Tibial nerve (tissue), 4 donors: ENCODE measurements around the gene GIMAP2. TPM values are rescaled to one million over a fixed set of nuclear protein-coding genes. Genes with fewer than 3 reads are reported as not detected.
"Not testable (repeated sequence)": the region's sequence is repeated elsewhere in the genome, so short reads cannot be mapped to it uniquely, and the experiment has no call there.

Experiments used
- DNase-seq, 2 donors: peaks; one replicate each; pipeline ENCODE4 v3.0.0-alpha.2; 2019; ENCODE audit warnings: low spot score in 2 of 2
- H3K27ac ChIP-seq, 4 donors: fragments of 200-600 bp; sonication (generic) in 3 of 4; one replicate each; pipeline ENCODE4 v1.5.1; 2017 to 2019; ENCODE audit warnings: mild to moderate bottlenecking in 1 of 4
- H3K27me3 ChIP-seq, 2 donors: fragments of 200-600 bp; sonication (generic) in 1 of 2; one replicate each; pipeline versions ENCODE4 v1.5.1 to v1.6.0; 2017 to 2019
- H3K36me3 ChIP-seq, 3 donors: fragments of 200-600 bp; sonication (generic); one replicate each; pipeline ENCODE4 v1.5.1; 2018 to 2019
- H3K4me1 ChIP-seq, 4 donors: fragments of 200-600 bp; sonication (generic) in 3 of 4; one replicate each; pipeline ENCODE4 v1.5.1; 2017 to 2019
- H3K4me3 ChIP-seq, 4 donors: fragments of 200-600 bp; sonication (generic) in 3 of 4; one replicate each; pipeline ENCODE4 v1.5.1; 2017 to 2019; ENCODE audit warnings: mild to moderate bottlenecking in 1 of 4, moderate library complexity in 1 of 4
- H3K9me3 ChIP-seq, 4 donors: fragments of 200-600 bp; sonication (generic) in 3 of 4; one replicate each; pipeline ENCODE4 v1.5.1; 2017 to 2019
- EP300 ChIP-seq, 2 donors: sonication (generic); formaldehyde crosslinking; IDR thresholded peaks; one replicate each; pipeline ENCODE4 v1.6.1; 2017; ENCODE audit warnings: antibody characterized with exemption in 2 of 2, mild to moderate bottlenecking in 1 of 2
- POLR2A ChIP-seq, 2 donors: fragments of 450-650 bp; IDR thresholded peaks; one replicate each; pipeline ENCODE4 v1.6.1; 2017; ENCODE audit warnings: antibody characterized with exemption in 2 of 2, mild to moderate bottlenecking in 2 of 2, moderate library complexity in 2 of 2
- WGBS, 2 donors: methylation state at CpG; one replicate each; pipeline ENCODE4 v1.1.5; 2018; 5-methylcytosine and 5-hydroxymethylcytosine counted together
- total RNA-seq, 4 donors: library from RNA; depleted of rRNA; stranded (reverse); fragments of >200 nt; gene quantifications; one replicate each; pipeline ENCODE4 v1.1.0, GENCODE V29; 2016
- TF ChIP-seq, protein P1 (sequence below), 5 experiments: fragments of 200-600 bp in 3 of 5; fragments of 450-650 bp in 2 of 5; sonication (generic) in 3 of 5; IDR thresholded peaks; one replicate each; pipeline ENCODE4 v1.5.1; 2016 to 2019; ENCODE audit warnings: antibody characterized with exemption in 5 of 5, mild to moderate bottlenecking in 3 of 5, moderate library complexity in 2 of 5

GIMAP2 gene
- total RNA-seq, 4 donors from 2014 or later, result 6.3 to 22.0 (median 7.8) TPM

DNA sequence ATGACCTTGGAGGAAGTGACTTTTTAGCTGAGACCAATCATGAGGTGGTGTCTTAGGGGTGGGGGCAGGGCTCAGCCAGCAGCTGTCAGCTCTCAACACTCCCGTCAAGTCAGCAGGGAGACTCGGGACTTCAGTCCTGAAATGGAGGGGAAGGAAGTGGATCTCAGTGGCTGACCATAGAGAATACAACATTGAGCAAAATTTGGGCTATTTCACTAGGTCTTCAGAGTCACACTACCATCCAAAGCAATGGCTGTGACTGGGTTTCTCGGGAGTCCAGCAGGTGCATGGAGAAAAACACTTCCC, 36.5 kb upstream of the GIMAP2 start:
- no peaks in the 10 kb centered on the region for H3K9me3 ChIP-seq
- no peaks in the 10 kb centered on the region for H3K36me3 ChIP-seq
- no peaks in the 10 kb centered on the region for H3K4me1 ChIP-seq
- no peak overlapping the region for H3K4me3 ChIP-seq
- 41 to 55% methylated on average over 3 of the region's 3 CpGs for WGBS, 2 donors
- no peak for DNase-seq
- no peaks in the 10 kb centered on the region for H3K27me3 ChIP-seq
- no peak overlapping the region for H3K27ac ChIP-seq
- TF ChIP-seq EP300 (IDR thresholded peaks at IDR 0.05) (no peak), POLR2A (IDR thresholded peaks at IDR 0.05) (no peak)
- TF ChIP-seq, protein P1, sequence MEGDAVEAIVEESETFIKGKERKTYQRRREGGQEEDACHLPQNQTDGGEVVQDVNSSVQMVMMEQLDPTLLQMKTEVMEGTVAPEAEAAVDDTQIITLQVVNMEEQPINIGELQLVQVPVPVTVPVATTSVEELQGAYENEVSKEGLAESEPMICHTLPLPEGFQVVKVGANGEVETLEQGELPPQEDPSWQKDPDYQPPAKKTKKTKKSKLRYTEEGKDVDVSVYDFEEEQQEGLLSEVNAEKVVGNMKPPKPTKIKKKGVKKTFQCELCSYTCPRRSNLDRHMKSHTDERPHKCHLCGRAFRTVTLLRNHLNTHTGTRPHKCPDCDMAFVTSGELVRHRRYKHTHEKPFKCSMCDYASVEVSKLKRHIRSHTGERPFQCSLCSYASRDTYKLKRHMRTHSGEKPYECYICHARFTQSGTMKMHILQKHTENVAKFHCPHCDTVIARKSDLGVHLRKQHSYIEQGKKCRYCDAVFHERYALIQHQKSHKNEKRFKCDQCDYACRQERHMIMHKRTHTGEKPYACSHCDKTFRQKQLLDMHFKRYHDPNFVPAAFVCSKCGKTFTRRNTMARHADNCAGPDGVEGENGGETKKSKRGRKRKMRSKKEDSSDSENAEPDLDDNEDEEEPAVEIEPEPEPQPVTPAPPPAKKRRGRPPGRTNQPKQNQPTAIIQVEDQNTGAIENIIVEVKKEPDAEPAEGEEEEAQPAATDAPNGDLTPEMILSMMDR (IDR thresholded peaks at IDR 0.05), result no peak

DNA sequence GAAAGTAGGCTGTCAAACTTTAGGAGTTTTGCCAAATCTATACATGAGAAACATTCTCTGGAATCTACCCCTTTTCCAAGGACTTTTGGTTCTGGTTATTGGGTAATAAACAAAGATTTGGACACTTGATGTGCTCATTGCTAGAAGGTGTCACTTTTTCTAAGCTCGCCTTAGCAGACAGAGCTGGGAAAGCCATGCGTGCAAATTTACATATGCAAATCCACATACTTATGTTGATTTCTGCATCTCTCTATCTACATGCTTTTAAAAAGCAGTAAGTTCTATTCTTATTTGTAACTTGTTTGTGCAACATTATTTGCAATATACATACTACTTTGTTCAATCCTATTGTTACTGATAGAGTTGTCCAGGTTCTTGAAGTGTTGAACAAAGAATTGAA, 30.8 kb upstream of the GIMAP2 start:
- no peak for DNase-seq
- no peak overlapping the region for H3K4me3 ChIP-seq
- H3K27ac ChIP-seq, result no peak overlapping the region
- peaks cover 0 to 9% (median 0%) of the 10 kb centered on the region in 4 donors for H3K9me3 ChIP-seq
- H3K36me3 ChIP-seq, result no peaks in the 10 kb centered on the region
- H3K4me1 ChIP-seq, result no peaks in the 10 kb centered on the region
- 74 to 80% methylated on average over 2 of the region's 2 CpGs for WGBS, 2 donors
- TF ChIP-seq POLR2A (IDR thresholded peaks at IDR 0.05), result no peak
- TF ChIP-seq EP300 (IDR thresholded peaks at IDR 0.05), result no peak
- TF ChIP-seq, protein P1 (IDR thresholded peaks at IDR 0.05), result no peak
- no peaks in the 10 kb centered on the region for H3K27me3 ChIP-seq

DNA sequence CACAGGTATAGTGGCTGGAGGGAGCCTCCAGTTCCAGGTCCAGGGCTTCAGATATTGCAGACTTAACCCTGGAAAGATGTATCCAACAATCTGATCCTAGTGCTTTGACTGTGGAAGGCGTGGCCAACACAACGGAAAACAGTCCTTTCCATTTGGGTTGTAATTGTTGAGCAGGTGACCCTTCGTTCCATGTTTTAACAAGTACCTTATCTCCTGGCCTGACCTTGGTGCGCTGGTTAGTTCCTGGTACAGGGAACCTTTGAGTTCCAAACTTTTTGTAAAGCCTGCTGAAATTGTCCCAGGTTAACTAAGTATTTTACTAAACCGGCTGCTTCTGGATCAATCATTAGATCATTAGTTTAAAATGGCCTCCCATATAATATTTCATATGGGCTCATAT, 29.5 kb upstream of the GIMAP2 start:
- WGBS, 2 donors, result 85 to 89% methylated on average over 5 of the region's 5 CpGs
- no peaks in the 10 kb centered on the region for H3K27me3 ChIP-seq
- no peak overlapping the region for H3K27ac ChIP-seq

DNA sequence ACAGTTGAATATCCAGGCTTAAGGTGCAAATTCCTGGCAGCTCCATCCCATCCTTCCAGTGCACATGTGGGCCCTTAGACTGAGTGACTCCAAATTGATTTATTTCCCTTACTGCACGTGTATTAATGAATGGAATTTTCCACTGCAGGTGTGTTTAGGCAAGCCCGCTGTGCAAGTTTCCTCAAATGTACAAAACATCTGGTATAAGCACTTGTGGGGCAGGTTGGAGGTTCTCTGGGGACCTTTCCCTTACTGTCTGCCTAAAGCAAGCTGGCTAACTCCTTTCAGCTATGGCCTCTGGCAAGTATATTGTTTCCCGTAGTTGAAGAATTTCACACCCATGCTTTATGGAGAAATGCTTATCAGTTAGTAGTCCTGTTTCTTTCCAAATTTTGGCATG, 28.0 kb upstream of the GIMAP2 start:
- Histone ChIP-seq H3K36me3 (no peaks in the 10 kb centered on the region), H3K9me3 (peaks cover 0 to 9% (median 0%) of the 10 kb centered on the region in 4 donors), H3K4me3 (no peak overlapping the region), H3K27me3 (no peaks in the 10 kb centered on the region), H3K27ac (no peak overlapping the region), H3K4me1 (no peaks in the 10 kb centered on the region)
- TF ChIP-seq EP300 (IDR thresholded peaks at IDR 0.05) (no peak), POLR2A (IDR thresholded peaks at IDR 0.05) (no peak)
- TF ChIP-seq, protein P1 (IDR thresholded peaks at IDR 0.05), result no peak
- 61 to 68% methylated on average over 3 of the region's 3 CpGs for WGBS, 2 donors
- no peak for DNase-seq

More for the DNA sequence above, 29.5 kb upstream of the GIMAP2 start:
- Histone ChIP-seq H3K36me3 (no peaks in the 10 kb centered on the region), H3K4me1 (no peaks in the 10 kb centered on the region), H3K4me3 (no peak overlapping the region), H3K9me3 (peaks cover 0 to 9% (median 0%) of the 10 kb centered on the region in 4 donors)
- TF ChIP-seq EP300 (IDR thresholded peaks at IDR 0.05) (no peak), POLR2A (IDR thresholded peaks at IDR 0.05) (no peak)
- TF ChIP-seq, protein P1 (IDR thresholded peaks at IDR 0.05), result no peak
- no peak for DNase-seq

DNA sequence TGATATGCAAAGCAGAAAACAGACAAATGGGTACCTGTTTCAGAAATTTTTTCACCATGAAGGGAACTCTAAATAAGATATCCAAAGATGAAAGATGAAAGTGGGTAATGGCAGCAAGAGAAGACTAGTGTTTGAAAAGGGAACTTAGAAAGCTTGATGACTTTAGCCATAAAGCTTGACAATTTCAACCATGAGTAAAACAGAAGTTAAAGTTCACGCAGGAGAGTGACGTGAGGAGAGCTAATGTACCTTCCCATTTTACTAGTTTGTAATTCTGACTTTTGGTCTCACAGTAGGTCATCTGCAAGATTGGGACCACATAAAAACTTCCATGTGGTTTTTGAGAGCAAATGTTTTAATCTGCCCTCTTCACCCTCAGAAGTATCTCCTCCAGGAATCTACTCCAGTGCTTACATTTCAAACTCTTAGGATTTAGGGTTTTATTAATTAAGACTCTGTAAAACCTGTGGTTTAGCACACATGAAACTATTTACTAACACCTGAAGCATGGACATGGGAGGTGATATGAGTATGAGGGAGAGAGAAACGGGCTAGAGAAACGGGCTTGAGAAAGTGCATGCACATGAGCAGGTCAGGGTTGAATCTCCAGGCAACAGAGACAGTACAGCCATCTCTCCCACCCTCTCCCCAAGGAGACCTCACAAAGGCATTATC, 24.4 kb upstream of the GIMAP2 start:
- Histone ChIP-seq H3K4me3 (no peak overlapping the region), H3K27ac (no peak overlapping the region), H3K9me3 (peaks cover 0 to 9% (median 0%) of the 10 kb centered on the region in 4 donors), H3K27me3 (no peaks in the 10 kb centered on the region), H3K36me3 (no peaks in the 10 kb centered on the region), H3K4me1 (no peaks in the 10 kb centered on the region)
- 76 to 78% methylated on average over 4 of the region's 4 CpGs for WGBS, 2 donors
- DNase-seq, result no peak
- TF ChIP-seq EP300 (IDR thresholded peaks at IDR 0.05), result no peak
- TF ChIP-seq, protein P1 (IDR thresholded peaks at IDR 0.05), result no peak
- no peak for TF ChIP-seq POLR2A (IDR thresholded peaks at IDR 0.05)

DNA sequence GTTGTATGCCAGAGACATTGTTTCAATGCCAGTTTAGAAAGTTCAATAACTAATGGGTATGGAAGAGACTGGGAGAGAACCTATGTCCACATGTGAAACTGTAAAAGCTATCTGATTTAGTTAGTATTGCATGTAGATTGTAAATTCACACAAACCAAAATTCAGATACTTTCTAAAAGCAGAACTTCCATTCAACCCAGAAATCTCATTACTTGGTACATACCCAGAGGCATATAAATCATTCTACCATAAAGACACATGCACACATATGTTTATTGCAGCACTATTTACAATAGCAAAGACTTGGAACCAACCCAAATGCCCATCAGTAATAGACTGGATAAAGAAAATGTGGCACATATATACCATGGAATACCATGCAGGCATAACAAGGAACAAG, 22.7 kb upstream of the GIMAP2 start:
- not testable (repeated sequence) for H3K9me3 ChIP-seq, H3K36me3 ChIP-seq, H3K27ac ChIP-seq, H3K27me3 ChIP-seq, H3K4me3 ChIP-seq, H3K4me1 ChIP-seq, DNase-seq
